Left ventricle myocardium superior (tissue), 1 donor: ENCODE measurements around the gene DPP10. TPM values are rescaled to one million over a fixed set of nuclear protein-coding genes. Genes with fewer than 3 reads are reported as not detected.
A peak's percentile ranks its signal among the peaks of the same experiment; 100 is the strongest.
"Not testable (repeated sequence)": the region's sequence is repeated elsewhere in the genome, so short reads cannot be mapped to it uniquely, and the experiment has no call there.

Experiments used
- ATAC-seq: fragments of 200-7000 bp; cut with Tn5 transposase; one replicate; pipeline ENCODE4 v1.9.1; 2020; ENCODE audit warnings: mild to moderate bottlenecking, moderate library complexity
- DNase-seq: peaks from one replicate; pipeline ENCODE4 v3.0.0-alpha.2; 2020
- intact Hi-C: fragments of 100-400 bp; cut with micrococcal nuclease; formaldehyde crosslinking; loops from one replicate; pipeline ENCODE4 v1.11.0; 2022
- total RNA-seq: library from RNA; stranded (reverse); fragmentation: NEBNext Ultra II Directional; extraction: Animal tissue kit (Norgen Biotek cat#: 25700); gene quantifications from one replicate; pipeline ENCODE4 v1.2.1, GENCODE V29; 2021
- donor health status: DM: no; HTN: yes; CAD: no; lungs with severe emphysema.

DPP10 gene
- total RNA-seq, 1 donor from 2014 or later = 0.27 TPM

GRCh38 chr2:114919985-114920384 is 477.5 kb downstream of the DPP10 start:
- DNase-seq (no peak), ATAC-seq (no peak)

GRCh38 chr2:114922076-114922475 is 479.6 kb downstream of the DPP10 start:
- intact Hi-C loops = no loop called here
- DNase-seq (no peak), ATAC-seq (no peak)

More at GRCh38 chr2:114919985-114920384, 477.5 kb downstream of the DPP10 start:
- intact Hi-C loops = no loop called here

- intact Hi-C loops = no loop called here
- ATAC-seq = peak; percentile 88
- DNase-seq = no peak
Measured at GRCh38 chr2:114925296-114926255, 483.1 kb downstream of the DPP10 start.

DNA sequence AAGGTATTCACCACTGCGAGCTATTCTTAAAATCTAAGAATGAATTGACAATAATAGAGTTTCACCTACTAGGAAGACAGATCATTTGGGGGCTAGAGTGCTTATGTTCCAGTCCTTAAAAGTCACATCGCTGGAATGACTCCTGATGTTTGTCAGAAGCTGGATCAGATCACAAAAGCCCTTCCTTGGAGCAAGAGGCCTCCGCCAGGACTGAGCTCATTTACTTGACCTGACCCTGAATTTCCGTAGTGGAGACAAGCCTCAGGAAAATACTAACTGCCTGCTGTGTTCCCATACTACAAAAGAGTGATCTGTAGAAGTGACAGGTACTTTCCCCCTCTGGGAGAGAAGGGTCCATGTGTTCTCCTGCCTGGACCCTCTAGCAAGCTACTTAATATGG is 483.9 kb downstream of the DPP10 start:
- peak; percentile 69 for ATAC-seq

DNA sequence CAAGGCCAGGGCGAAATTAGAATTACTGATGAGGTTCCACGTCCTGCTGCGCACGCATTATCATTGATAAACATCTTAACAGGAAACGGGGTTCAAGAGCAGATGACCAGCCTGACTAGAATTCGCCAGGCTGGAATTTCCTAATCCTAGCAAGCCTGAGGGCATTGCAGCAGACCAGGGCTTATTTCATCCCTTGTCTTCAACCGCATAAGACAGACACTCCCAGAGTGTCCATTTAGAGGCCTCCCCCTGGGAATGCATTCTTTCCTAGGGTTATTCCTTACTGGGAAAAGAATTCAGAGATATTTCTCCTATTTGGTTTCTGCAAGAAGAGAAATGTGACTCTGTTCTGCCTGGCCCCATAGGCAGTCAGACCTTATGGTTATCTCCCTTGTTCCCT is 486.8 kb downstream of the DPP10 start:
- intact Hi-C loops = no loop called here
- DNase-seq (no peak), ATAC-seq (no peak)

More for the DNA sequence above, 483.9 kb downstream of the DPP10 start:
- DNase-seq = no peak
- intact Hi-C loops = no loop called here

GRCh38 chr2:114933671-114934241 is 491.3 kb downstream of the DPP10 start:
- ATAC-seq (no peak), DNase-seq (no peak)
- intact Hi-C loops = no loop called here

GRCh38 chr2:114935031-114935430 is 492.6 kb downstream of the DPP10 start:
- ATAC-seq (no peak), DNase-seq (no peak)
- intact Hi-C loops = no loop called here

GRCh38 chr2:114937366-114937930 is 495.0 kb downstream of the DPP10 start:
- ATAC-seq = no peak
- intact Hi-C loops = no loop called here
- no peak for DNase-seq

- intact Hi-C loops = no loop called here
- no peak for DNase-seq
- ATAC-seq = no peak
Measured at GRCh38 chr2:114940785-114941458, 498.5 kb downstream of the DPP10 start.

- intact Hi-C loops = no loop called here
- DNase-seq = no peak
- peak; percentile 27 for ATAC-seq
Measured at GRCh38 chr2:114949228-114949804, 506.9 kb downstream of the DPP10 start.

DNA sequence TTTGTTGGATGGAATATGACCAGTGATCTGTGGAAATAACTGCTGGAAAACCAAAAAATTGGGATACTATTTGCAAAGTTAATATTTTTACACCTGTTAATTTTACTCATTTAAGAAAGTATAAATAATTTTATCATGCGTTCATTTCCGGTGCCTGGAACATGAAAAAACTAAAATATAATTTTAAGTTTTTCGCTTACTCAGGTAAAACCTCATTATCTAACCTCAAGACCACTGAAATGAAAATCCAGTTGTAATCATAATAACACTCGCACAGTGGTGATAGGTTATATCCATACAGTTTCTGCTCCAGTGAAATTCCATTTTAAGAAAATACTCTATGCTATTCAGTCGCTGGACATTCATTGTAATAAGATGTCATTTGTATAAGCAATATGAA is 517.9 kb downstream of the DPP10 start:
- ATAC-seq (no peak), DNase-seq (no peak)
- intact Hi-C loops = no loop called here

GRCh38 chr2:114962532-114962931 is 520.1 kb downstream of the DPP10 start:
- intact Hi-C loops = no loop called here

GRCh38 chr2:114968748-114969400 is 526.4 kb downstream of the DPP10 start:
- intact Hi-C loops = no loop called here
- ATAC-seq (no peak), DNase-seq (no peak)

More at GRCh38 chr2:114962532-114962931, 520.1 kb downstream of the DPP10 start:
- no peak for DNase-seq
- ATAC-seq = no peak

- ATAC-seq, intact Hi-C loops, DNase-seq: not testable (repeated sequence)
Measured at GRCh38 chr2:115004321-115004720, 561.9 kb downstream of the DPP10 start.

DNA sequence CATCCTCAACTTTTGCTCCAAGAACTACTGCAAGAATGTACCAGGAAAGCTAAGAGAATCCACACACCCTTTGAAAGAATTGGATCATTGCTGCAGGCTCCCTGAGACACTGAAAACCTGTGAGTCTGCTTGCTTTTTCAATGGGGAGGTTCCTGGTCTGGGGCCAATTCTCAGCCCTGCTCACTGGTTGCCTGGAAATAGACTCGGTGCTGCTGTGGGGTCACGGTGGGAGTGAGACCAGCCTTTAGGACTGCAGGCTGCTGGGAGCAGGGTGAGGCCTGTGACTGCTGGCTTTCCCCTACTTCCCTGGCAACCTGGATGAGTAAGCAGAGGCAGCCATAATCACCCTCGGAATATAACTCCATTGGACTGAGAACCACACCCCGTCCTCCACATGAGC is 569.3 kb downstream of the DPP10 start:
- ATAC-seq = no peak
- intact Hi-C loops = no loop called here
- DNase-seq = no peak

DNA sequence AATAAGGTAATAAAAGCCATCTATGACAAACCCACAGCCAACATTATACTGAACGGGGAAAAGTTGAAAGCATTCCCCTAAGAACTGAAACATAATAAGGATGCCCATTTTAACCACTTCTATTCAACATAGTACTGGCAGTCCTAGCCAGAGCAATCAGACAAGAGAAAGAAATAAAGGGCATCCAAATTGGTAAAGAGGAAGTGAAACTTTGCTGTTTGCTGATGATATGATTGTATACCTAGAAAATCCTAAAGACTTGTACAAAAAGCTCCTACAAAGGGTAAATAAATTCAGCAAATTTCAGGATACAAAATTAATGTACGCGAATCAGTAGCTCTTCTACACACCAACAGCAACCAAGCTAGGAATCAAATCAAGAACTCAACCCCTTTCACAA is 579.6 kb downstream of the DPP10 start:
- ATAC-seq, DNase-seq, intact Hi-C loops: not testable (repeated sequence)

- ATAC-seq (no peak), DNase-seq (no peak)
- intact Hi-C loops = no loop called here
Measured at GRCh38 chr2:115034801-115035200, 592.4 kb downstream of the DPP10 start.

GRCh38 chr2:115036818-115037217 is 594.4 kb downstream of the DPP10 start:
- intact Hi-C loops = no loop called here
- no peak for DNase-seq
- ATAC-seq = no peak

GRCh38 chr2:115057473-115057872 is 615.0 kb downstream of the DPP10 start:
- no peak for DNase-seq
- no peak for ATAC-seq
- intact Hi-C loops = no loop called here
